ENCODE results near the gene CHAC1.
"Not testable (repeated sequence)": the region's sequence is repeated elsewhere in the genome, so short reads cannot be mapped to it uniquely, and the experiment has no call there.

CHAC1 gene

GRCh38 chr15:40958723-40959122 lies 5.5 kb downstream of the CHAC1 start:
- DNase-seq, result no peak

GRCh38 chr15:40959331-40960141 lies 6.3 kb downstream of the CHAC1 start:
- DNase-seq, result no peak

GRCh38 chr15:40960151-40960885 lies 7.0 kb downstream of the CHAC1 start:
- no peak for DNase-seq

GRCh38 chr15:40960925-40961324 lies 7.7 kb downstream of the CHAC1 start:
- no peak for DNase-seq

GRCh38 chr15:40961740-40962139 lies 8.5 kb downstream of the CHAC1 start:
- not testable (repeated sequence) for DNase-seq

GRCh38 chr15:40962317-40962716 lies 9.0 kb downstream of the CHAC1 start:
- not testable (repeated sequence) for DNase-seq

- DNase-seq, result no peak
Observed at GRCh38 chr15:40963201-40963600, 9.9 kb downstream of the CHAC1 start.

- no peak for DNase-seq
Observed at GRCh38 chr15:40964006-40964405, 10.7 kb downstream of the CHAC1 start.

- DNase-seq, result no peak
Observed at GRCh38 chr15:40964634-40965033, 11.4 kb downstream of the CHAC1 start.

GRCh38 chr15:40968290-40969085 lies 15.2 kb downstream of the CHAC1 start:
- DNase-seq, result no peak

GRCh38 chr15:40969363-40969762 lies 16.1 kb downstream of the CHAC1 start:
- no peak for DNase-seq

GRCh38 chr15:40974879-40975278 lies 21.6 kb downstream of the CHAC1 start:
- DNase-seq, result no peak

- no peak for DNase-seq
Observed at GRCh38 chr15:40976819-40977218, 23.5 kb downstream of the CHAC1 start.

GRCh38 chr15:40978141-40978540 lies 24.9 kb downstream of the CHAC1 start:
- no peak for DNase-seq

- DNase-seq, result no peak
Observed at GRCh38 chr15:40978562-40978961, 25.3 kb downstream of the CHAC1 start.

- DNase-seq, result no peak
Observed at GRCh38 chr15:40981186-40981585, 27.9 kb downstream of the CHAC1 start.

- no peak for DNase-seq
Observed at GRCh38 chr15:40982855-40983254, 29.6 kb downstream of the CHAC1 start.

GRCh38 chr15:40984406-40984805 lies 31.1 kb downstream of the CHAC1 start:
- no peak for DNase-seq

GRCh38 chr15:40984964-40985363 lies 31.7 kb downstream of the CHAC1 start:
- DNase-seq, result no peak

- no peak for DNase-seq
Observed at GRCh38 chr15:40985541-40986330, 32.5 kb downstream of the CHAC1 start.

GRCh38 chr15:40986820-40987219 lies 33.5 kb downstream of the CHAC1 start:
- DNase-seq, result no peak

GRCh38 chr15:40988156-40988555 lies 34.9 kb downstream of the CHAC1 start:
- DNase-seq, result no peak

- no peak for DNase-seq
Observed at GRCh38 chr15:40990080-40990479, 36.8 kb downstream of the CHAC1 start.
